ENCODE measurements around the gene BAHCC1. TPM values are rescaled to one million over a fixed set of nuclear protein-coding genes. Genes with fewer than 3 reads are reported as not detected.

The BAHCC1 gene
- total and polyA plus RNA-seq, 2 donors = 5.8 to 7.3 TPM

DNA sequence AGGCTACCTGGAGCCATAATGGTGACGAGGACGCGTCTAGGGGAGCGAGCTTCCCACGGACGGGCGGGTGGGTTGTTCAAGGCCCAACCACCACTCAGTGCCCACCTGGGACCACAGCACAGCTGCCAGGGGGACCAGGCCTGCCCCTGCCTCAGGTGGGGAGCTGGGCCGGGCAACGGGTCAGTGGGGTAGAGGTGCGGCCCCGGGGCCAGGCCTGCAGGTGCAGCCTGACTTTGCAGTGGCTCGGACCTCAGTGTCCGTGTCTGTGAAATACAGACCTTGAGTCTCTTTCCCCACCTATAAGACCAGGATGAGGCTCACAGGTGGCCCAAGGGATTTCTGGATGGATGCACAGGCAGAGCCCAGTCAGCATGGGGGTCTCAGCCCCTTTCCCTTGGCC lies 74.0 kb downstream of the BAHCC1 start:
- Histone ChIP-seq H3K36me3 (ENCODE audit: control insufficient read depth in 2 of 2, insufficient read depth in 2 of 2, low read length in 1 of 2) (peaks cover 2 to 6% of the 10 kb centered on the region in 2 donors), H3K4me3 (ENCODE audit: low read length in 2 of 2) (no peak overlapping the region), H3K9me3 (ENCODE audit: control insufficient read depth in 2 of 2, insufficient read depth in 1 of 2, low read length in 1 of 2) (no peaks in the 10 kb centered on the region), H3K27me3 (ENCODE audit: control insufficient read depth in 2 of 2, insufficient read depth in 1 of 2, low read length in 1 of 2) (no peaks in the 10 kb centered on the region), H3K27ac (ENCODE audit: low read depth in 1 of 2, low read length in 1 of 2) (no peak overlapping the region), H3K4me1 (ENCODE audit: control insufficient read depth in 2 of 2, insufficient read depth in 2 of 2, low read length in 2 of 2) (peaks cover 2 to 20% of the 10 kb centered on the region in 2 donors)
- 90% methylated on average over 13 of the region's 13 CpGs for WGBS
- DNase-seq (ENCODE audit: low read depth in 6 of 9, low spot score in 9 of 9) = no peak

- Histone ChIP-seq H3K4me3 (ENCODE audit: low read length in 2 of 2) (no peak overlapping the region), H3K27me3 (ENCODE audit: control insufficient read depth in 2 of 2, insufficient read depth in 1 of 2, low read length in 1 of 2) (no peaks in the 10 kb centered on the region), H3K27ac (ENCODE audit: low read depth in 1 of 2, low read length in 1 of 2) (no peak overlapping the region), H3K36me3 (ENCODE audit: control insufficient read depth in 2 of 2, insufficient read depth in 2 of 2, low read length in 1 of 2) (peaks cover 0 to under 1% of the 10 kb centered on the region in 2 donors), H3K9me3 (ENCODE audit: control insufficient read depth in 2 of 2, insufficient read depth in 1 of 2, low read length in 1 of 2) (no peaks in the 10 kb centered on the region), H3K4me1 (ENCODE audit: control insufficient read depth in 2 of 2, insufficient read depth in 2 of 2, low read length in 2 of 2) (peaks cover 2 to 20% of the 10 kb centered on the region in 2 donors)
- no peak for DNase-seq (ENCODE audit: low read depth in 6 of 9, low spot score in 9 of 9)
- 89% methylated on average over 9 of the region's 9 CpGs for WGBS
Observed at GRCh38 chr17:81470270-81470943, 75.2 kb downstream of the BAHCC1 start.

DNA sequence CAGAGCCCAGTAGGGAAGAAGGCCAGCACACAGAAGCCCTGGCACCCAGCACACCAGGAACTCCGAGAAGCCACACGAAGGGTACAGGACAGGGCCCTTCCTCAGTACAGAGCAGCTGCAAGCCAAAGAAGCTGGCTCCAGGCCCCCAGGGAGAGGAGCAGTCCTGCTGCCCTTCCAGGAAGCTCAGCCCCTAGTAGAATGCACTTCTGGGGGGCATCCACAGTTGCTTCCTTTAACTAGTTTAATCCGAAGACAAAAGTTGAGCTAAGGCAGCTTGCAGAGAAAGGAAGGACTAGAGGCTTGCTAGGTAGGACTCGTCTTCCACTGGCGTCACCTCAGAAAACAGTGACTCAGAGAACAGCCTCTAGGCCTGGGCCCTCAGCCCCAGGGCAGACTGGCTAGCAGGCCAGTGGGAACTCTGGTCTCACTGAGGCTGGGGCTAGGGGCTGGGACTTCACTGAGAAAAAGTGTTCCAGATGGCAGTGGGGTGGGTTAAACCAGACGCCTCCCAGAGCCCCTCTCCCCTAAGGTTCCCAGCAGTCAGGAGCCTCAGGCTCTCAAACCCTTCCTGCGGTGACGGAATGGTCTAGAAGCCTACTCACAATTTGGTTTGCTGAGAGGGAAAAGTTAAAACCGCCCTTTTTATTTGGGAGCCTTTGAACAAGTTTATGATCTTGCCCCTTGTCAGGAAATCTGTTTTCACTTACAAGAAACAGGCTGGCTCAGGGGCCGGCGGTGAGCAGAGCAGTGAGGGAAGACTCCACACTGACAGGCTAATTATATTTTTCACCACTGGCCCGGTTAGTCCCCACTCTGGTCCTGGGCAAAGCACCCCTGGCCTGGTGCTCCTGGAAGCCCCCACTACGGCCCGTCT lies 75.9 kb downstream of the BAHCC1 start:
- WGBS = 89% methylated on average over 14 of the region's 14 CpGs
- Histone ChIP-seq H3K27me3 (ENCODE audit: control insufficient read depth in 2 of 2, insufficient read depth in 1 of 2, low read length in 1 of 2) (no peaks in the 10 kb centered on the region), H3K4me3 (ENCODE audit: low read length in 2 of 2) (no peak overlapping the region), H3K27ac (ENCODE audit: low read depth in 1 of 2, low read length in 1 of 2) (no peak overlapping the region), H3K9me3 (ENCODE audit: control insufficient read depth in 2 of 2, insufficient read depth in 1 of 2, low read length in 1 of 2) (no peaks in the 10 kb centered on the region), H3K36me3 (ENCODE audit: control insufficient read depth in 2 of 2, insufficient read depth in 2 of 2, low read length in 1 of 2) (no peaks in the 10 kb centered on the region), H3K4me1 (ENCODE audit: control insufficient read depth in 2 of 2, insufficient read depth in 2 of 2, low read length in 2 of 2) (peaks cover 2 to 21% of the 10 kb centered on the region in 2 donors)
- DNase-seq (ENCODE audit: low read depth in 6 of 9, low spot score in 9 of 9) = no peak

GRCh38 chr17:81471818-81472456 lies 76.7 kb downstream of the BAHCC1 start:
- 93% methylated on average over 28 of the region's 28 CpGs for WGBS
- H3K4me3 ChIP-seq (ENCODE audit: low read length in 2 of 2) = no peak overlapping the region
- peak in 1 of 9 donors; percentile 60 for DNase-seq (ENCODE audit: low read depth in 6 of 9, low spot score in 9 of 9)

GRCh38 chr17:81473019-81473418 lies 77.8 kb downstream of the BAHCC1 start:
- 96% methylated on average over 8 of the region's 8 CpGs for WGBS
- H3K9me3 ChIP-seq (ENCODE audit: control insufficient read depth in 2 of 2, insufficient read depth in 1 of 2, low read length in 1 of 2) = peaks cover 0 to 4% of the 10 kb centered on the region in 2 donors
- H3K27me3 ChIP-seq (ENCODE audit: control insufficient read depth in 2 of 2, insufficient read depth in 1 of 2, low read length in 1 of 2) = no peaks in the 10 kb centered on the region
- H3K4me1 ChIP-seq (ENCODE audit: control insufficient read depth in 2 of 2, insufficient read depth in 2 of 2, low read length in 2 of 2) = peaks cover 0 to 15% of the 10 kb centered on the region in 2 donors
- no peak overlapping the region for H3K4me3 ChIP-seq (ENCODE audit: low read length in 2 of 2)
- no peaks in the 10 kb centered on the region for H3K36me3 ChIP-seq (ENCODE audit: control insufficient read depth in 2 of 2, insufficient read depth in 2 of 2, low read length in 1 of 2)
- no peak overlapping the region for H3K27ac ChIP-seq (ENCODE audit: low read depth in 1 of 2, low read length in 1 of 2)
- DNase-seq (ENCODE audit: low read depth in 6 of 9, low spot score in 9 of 9) = no peak

More at GRCh38 chr17:81471818-81472456, 76.7 kb downstream of the BAHCC1 start:
- Histone ChIP-seq H3K36me3 (ENCODE audit: control insufficient read depth in 2 of 2, insufficient read depth in 2 of 2, low read length in 1 of 2) (no peaks in the 10 kb centered on the region), H3K9me3 (ENCODE audit: control insufficient read depth in 2 of 2, insufficient read depth in 1 of 2, low read length in 1 of 2) (peaks cover 0 to under 1% of the 10 kb centered on the region in 2 donors), H3K4me1 (ENCODE audit: control insufficient read depth in 2 of 2, insufficient read depth in 2 of 2, low read length in 2 of 2) (peaks cover 2 to 22% of the 10 kb centered on the region in 2 donors), H3K27ac (ENCODE audit: low read depth in 1 of 2, low read length in 1 of 2) (no peak overlapping the region), H3K27me3 (ENCODE audit: control insufficient read depth in 2 of 2, insufficient read depth in 1 of 2, low read length in 1 of 2) (no peaks in the 10 kb centered on the region)

GRCh38 chr17:81474958-81475357 lies 79.7 kb downstream of the BAHCC1 start:
- 80% methylated on average over 16 of the region's 16 CpGs for WGBS
- no peak overlapping the region for H3K27ac ChIP-seq (ENCODE audit: low read depth in 1 of 2, low read length in 1 of 2)
- peaks cover 0 to 6% of the 10 kb centered on the region in 2 donors for H3K27me3 ChIP-seq (ENCODE audit: control insufficient read depth in 2 of 2, insufficient read depth in 1 of 2, low read length in 1 of 2)
- no peak for DNase-seq (ENCODE audit: low read depth in 6 of 9, low spot score in 9 of 9)
- H3K4me1 ChIP-seq (ENCODE audit: control insufficient read depth in 2 of 2, insufficient read depth in 2 of 2, low read length in 2 of 2) = peaks cover 0 to 21% of the 10 kb centered on the region in 2 donors
- H3K4me3 ChIP-seq (ENCODE audit: low read length in 2 of 2) = no peak overlapping the region
- peaks cover 0 to 4% of the 10 kb centered on the region in 2 donors for H3K9me3 ChIP-seq (ENCODE audit: control insufficient read depth in 2 of 2, insufficient read depth in 1 of 2, low read length in 1 of 2)
- no peaks in the 10 kb centered on the region for H3K36me3 ChIP-seq (ENCODE audit: control insufficient read depth in 2 of 2, insufficient read depth in 2 of 2, low read length in 1 of 2)

DNA sequence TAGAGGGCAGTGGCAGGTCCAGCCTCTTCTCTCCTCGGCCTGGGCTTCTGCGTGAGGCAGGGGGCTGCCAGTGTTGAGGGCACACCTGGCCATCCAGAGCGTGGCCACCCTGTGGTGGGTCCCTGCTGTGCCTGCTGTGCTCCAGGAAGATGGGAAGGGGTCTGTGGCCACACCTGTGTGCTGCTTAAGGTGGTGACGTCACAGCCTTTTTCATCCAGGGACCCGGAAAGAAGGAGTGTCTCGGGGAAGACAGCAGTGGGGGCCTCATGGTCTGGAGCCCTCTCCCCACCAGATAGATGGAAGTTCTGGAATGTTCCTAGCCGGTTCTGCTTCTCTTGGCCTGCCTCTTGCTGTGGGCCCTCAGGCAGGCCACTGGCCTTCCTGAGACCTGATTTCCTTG lies 80.8 kb downstream of the BAHCC1 start:
- no peak for DNase-seq (ENCODE audit: low read depth in 6 of 9, low spot score in 9 of 9)
- Histone ChIP-seq H3K4me3 (ENCODE audit: low read length in 2 of 2) (no peak overlapping the region), H3K4me1 (ENCODE audit: control insufficient read depth in 2 of 2, insufficient read depth in 2 of 2, low read length in 2 of 2) (peaks cover 3 to 24% of the 10 kb centered on the region in 2 donors), H3K27ac (ENCODE audit: low read depth in 1 of 2, low read length in 1 of 2) (no peak overlapping the region), H3K9me3 (ENCODE audit: control insufficient read depth in 2 of 2, insufficient read depth in 1 of 2, low read length in 1 of 2) (peaks cover 0 to 11% of the 10 kb centered on the region in 2 donors), H3K27me3 (ENCODE audit: control insufficient read depth in 2 of 2, insufficient read depth in 1 of 2, low read length in 1 of 2) (peaks cover 0 to 18% of the 10 kb centered on the region in 2 donors), H3K36me3 (ENCODE audit: control insufficient read depth in 2 of 2, insufficient read depth in 2 of 2, low read length in 1 of 2) (no peaks in the 10 kb centered on the region)
- 83% methylated on average over 7 of the region's 7 CpGs for WGBS

- no peak for DNase-seq (ENCODE audit: low read depth in 6 of 9, low spot score in 9 of 9)
- Histone ChIP-seq H3K9me3 (ENCODE audit: control insufficient read depth in 2 of 2, insufficient read depth in 1 of 2, low read length in 1 of 2) (peaks cover 0 to 11% of the 10 kb centered on the region in 2 donors), H3K27me3 (ENCODE audit: control insufficient read depth in 2 of 2, insufficient read depth in 1 of 2, low read length in 1 of 2) (peaks cover 0 to 18% of the 10 kb centered on the region in 2 donors), H3K4me1 (ENCODE audit: control insufficient read depth in 2 of 2, insufficient read depth in 2 of 2, low read length in 2 of 2) (peaks cover 6 to 25% of the 10 kb centered on the region in 2 donors), H3K4me3 (ENCODE audit: low read length in 2 of 2) (no peak overlapping the region), H3K36me3 (ENCODE audit: control insufficient read depth in 2 of 2, insufficient read depth in 2 of 2, low read length in 1 of 2) (no peaks in the 10 kb centered on the region), H3K27ac (ENCODE audit: low read depth in 1 of 2, low read length in 1 of 2) (no peak overlapping the region)
- 96% methylated on average over 6 of the region's 6 CpGs for WGBS
Observed at GRCh38 chr17:81476635-81477034, 81.4 kb downstream of the BAHCC1 start.
